Measurements from ENCODE around the gene SEC22B. TPM values are rescaled to one million over a fixed set of nuclear protein-coding genes. Genes with fewer than 3 reads are reported as not detected.
"Not testable (repeated sequence)": the region's sequence is repeated elsewhere in the genome, so short reads cannot be mapped to it uniquely, and the experiment has no call there.

The SEC22B gene
- total and polyA plus RNA-seq, 2 of the 13 experiments (the other 11 are each of a cell fraction or from before 2014, with no cell fraction given), result 14.2 to 29.1 TPM

GRCh38 chr1:120133928-120134325 is 42.4 kb downstream of the SEC22B start:
- H3K4me3 ChIP-seq (replicated peaks in 1 of 3; ENCODE audit: insufficient read depth in 1 of 3, low read depth in 2 of 3, low read length in 3 of 3); H3K9me3 ChIP-seq (ENCODE audit: low read length); H3K79me2 ChIP-seq (ENCODE audit: insufficient read depth, low read length); in situ Hi-C loops (cut with HindIII; ENCODE audit: extremely low pct_ligation_motif_present, low pct_unique_long_range_greater_than_20kb); CTCF ChIA-PET (ENCODE audit: low intra/inter-chr PET ratio, low total read pairs); H2AFZ ChIP-seq (ENCODE audit: low read length); BruUV-seq (replicated peaks); H3K27ac ChIP-seq (ENCODE audit: extremely low read length, insufficient read depth, low read length); POLR2A ChIA-PET; intact Hi-C loops (cut with micrococcal nuclease; ENCODE audit: unreplicated experiment); H3K27me3 ChIP-seq (ENCODE audit: control insufficient read depth in 1 of 2, insufficient read depth in 2 of 2, low read length in 2 of 2); H3K4me1 ChIP-seq (ENCODE audit: insufficient read depth, low read length); FAIRE-seq; H4K20me1 ChIP-seq (ENCODE audit: insufficient read depth, low read length); H3K9ac ChIP-seq (ENCODE audit: insufficient read depth, low read depth, low read length); DNase-seq (ENCODE audit: low spot score); ATAC-seq; H3K4me2 ChIP-seq (ENCODE audit: low read depth, low read length); H3K36me3 ChIP-seq (replicated peaks in 1 of 2; ENCODE audit: control insufficient read depth in 1 of 2, insufficient read depth in 2 of 2, low read length in 2 of 2): not testable (repeated sequence)

- in situ Hi-C loops (cut with HindIII; ENCODE audit: extremely low pct_ligation_motif_present, low pct_unique_long_range_greater_than_20kb), result no loop called here
- CTCF ChIA-PET (ENCODE audit: low intra/inter-chr PET ratio, low total read pairs), result no interaction called here
- Histone ChIP-seq H3K4me3 (replicated peaks in 1 of 3; ENCODE audit: insufficient read depth in 1 of 3, low read depth in 2 of 3, low read length in 3 of 3) (no peak overlapping the region), H3K9ac (ENCODE audit: insufficient read depth, low read depth, low read length) (no peak overlapping the region), H3K4me2 (ENCODE audit: low read depth, low read length) (no peak overlapping the region), H3K9me3 (ENCODE audit: low read length) (no peaks in the 10 kb centered on the region), H3K27ac (ENCODE audit: extremely low read length, insufficient read depth, low read length) (no peak overlapping the region), H3K36me3 (replicated peaks in 1 of 2; ENCODE audit: control insufficient read depth in 1 of 2, insufficient read depth in 2 of 2, low read length in 2 of 2) (no peaks in the 10 kb centered on the region), H2AFZ (ENCODE audit: low read length) (no peak overlapping the region), H3K27me3 (ENCODE audit: control insufficient read depth in 1 of 2, insufficient read depth in 2 of 2, low read length in 2 of 2) (no peaks in the 10 kb centered on the region), H3K79me2 (ENCODE audit: insufficient read depth, low read length) (no peaks in the 10 kb centered on the region), H4K20me1 (ENCODE audit: insufficient read depth, low read length) (no peaks in the 10 kb centered on the region), H3K4me1 (ENCODE audit: insufficient read depth, low read length) (peaks cover 7% of the 10 kb centered on the region)
- WGBS (ENCODE audit: low lambda C conversion rate), result 63% methylated on average over 2 of the region's 2 CpGs
- intact Hi-C loops (cut with micrococcal nuclease; ENCODE audit: unreplicated experiment), result no loop called here
- FAIRE-seq (no peak), DNase-seq (ENCODE audit: low spot score) (no peak), ATAC-seq (no peak)
- no TSS peak for BruUV-seq (replicated peaks)
- POLR2A ChIA-PET, result no interaction called here
- TF ChIP-seq RARG (CRISPR knock-in tag; IDR thresholded peaks at IDR 0.05; ENCODE audit: low read depth) (no peak), NFRKB (IDR thresholded peaks at IDR 0.05) (no peak), THAP8 (CRISPR knock-in tag; IDR thresholded peaks at IDR 0.05; ENCODE audit: borderline replicate concordance) (no peak), ZNF124 (CRISPR knock-in tag; IDR thresholded peaks at IDR 0.05) (no peak), TIGD3 (CRISPR knock-in tag; IDR thresholded peaks at IDR 0.05; ENCODE audit: borderline replicate concordance) (no peak), CTCF (CRISPR knock-in tag; IDR thresholded peaks at IDR 0.05) (no peak), ZNF775 (CRISPR knock-in tag; IDR thresholded peaks at IDR 0.05; ENCODE audit: borderline replicate concordance) (no peak), ZNF766 (CRISPR knock-in tag; IDR thresholded peaks at IDR 0.05; ENCODE audit: borderline replicate concordance) (no peak), KMT2B (CRISPR knock-in tag; IDR thresholded peaks at IDR 0.05) (no peak), RAD21 (CRISPR knock-in tag; IDR thresholded peaks at IDR 0.05) (no peak), KLF11 (CRISPR knock-in tag; IDR thresholded peaks at IDR 0.05) (no peak), NR0B2 (CRISPR knock-in tag; IDR thresholded peaks at IDR 0.05) (no peak)
Measured at GRCh38 chr1:120133228-120133927, 42.9 kb downstream of the SEC22B start.
